ENCODE results near the gene MMP23B.

DNA sequence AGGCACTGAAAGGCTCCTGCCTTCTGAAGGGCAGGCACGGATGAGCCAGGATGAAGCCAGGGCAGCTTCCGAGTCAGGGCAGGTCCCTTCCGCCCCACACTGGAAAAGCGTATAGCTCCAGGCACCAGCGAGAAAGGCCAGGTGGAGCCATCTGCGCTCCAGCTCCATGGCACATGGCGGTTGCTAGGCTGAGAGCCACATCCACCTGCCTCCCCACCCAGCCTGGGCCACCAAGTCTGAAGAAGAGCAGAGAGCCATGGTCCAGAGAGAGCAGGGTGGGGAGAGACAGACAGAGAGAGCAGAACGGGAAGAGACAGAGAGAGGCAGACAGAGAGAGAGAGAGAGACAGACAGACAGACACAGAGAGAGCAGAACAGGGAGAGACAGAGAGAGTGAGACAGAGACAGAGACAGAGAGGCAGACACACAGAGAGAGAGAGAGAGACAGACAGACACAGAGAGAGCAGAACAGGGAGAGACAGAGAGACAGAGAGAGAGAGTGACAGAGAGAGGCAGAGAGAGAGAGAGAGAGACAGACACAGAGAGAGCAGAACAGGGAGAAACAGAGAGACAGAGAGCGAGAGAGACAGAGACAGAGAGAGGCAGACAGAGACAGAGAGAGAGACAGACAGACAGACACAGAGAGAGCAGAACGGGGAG, 37.2 kb upstream of the MMP23B start:
- TF ChIP-seq POLR2A (IDR thresholded peaks at IDR 0.05): no peak
- TF ChIP-seq, protein P1, sequence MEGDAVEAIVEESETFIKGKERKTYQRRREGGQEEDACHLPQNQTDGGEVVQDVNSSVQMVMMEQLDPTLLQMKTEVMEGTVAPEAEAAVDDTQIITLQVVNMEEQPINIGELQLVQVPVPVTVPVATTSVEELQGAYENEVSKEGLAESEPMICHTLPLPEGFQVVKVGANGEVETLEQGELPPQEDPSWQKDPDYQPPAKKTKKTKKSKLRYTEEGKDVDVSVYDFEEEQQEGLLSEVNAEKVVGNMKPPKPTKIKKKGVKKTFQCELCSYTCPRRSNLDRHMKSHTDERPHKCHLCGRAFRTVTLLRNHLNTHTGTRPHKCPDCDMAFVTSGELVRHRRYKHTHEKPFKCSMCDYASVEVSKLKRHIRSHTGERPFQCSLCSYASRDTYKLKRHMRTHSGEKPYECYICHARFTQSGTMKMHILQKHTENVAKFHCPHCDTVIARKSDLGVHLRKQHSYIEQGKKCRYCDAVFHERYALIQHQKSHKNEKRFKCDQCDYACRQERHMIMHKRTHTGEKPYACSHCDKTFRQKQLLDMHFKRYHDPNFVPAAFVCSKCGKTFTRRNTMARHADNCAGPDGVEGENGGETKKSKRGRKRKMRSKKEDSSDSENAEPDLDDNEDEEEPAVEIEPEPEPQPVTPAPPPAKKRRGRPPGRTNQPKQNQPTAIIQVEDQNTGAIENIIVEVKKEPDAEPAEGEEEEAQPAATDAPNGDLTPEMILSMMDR (IDR thresholded peaks at IDR 0.05): no peak

Data from lower leg skin (tissue), 3 donors.